Lung (tissue), 16 donors: ENCODE data around the gene ATP13A4. TPM values are rescaled to one million over a fixed set of nuclear protein-coding genes. Genes with fewer than 3 reads are reported as not detected.

Experiments used
- ATAC-seq: fragments of 200-7000 bp; cut with Tn5 transposase; one replicate; pipeline ENCODE4 v1.9.1; 2020; ENCODE audit warnings: moderate number of reproducible peaks; ENCODE audit not compliant: insufficient read depth, low FRiP score
- DNase-seq, 3 donors: peaks; one replicate each; pipeline ENCODE4 v3.0.0-alpha.2; 2013 to 2017
- H3K27ac ChIP-seq, 2 donors: one replicate each; pipeline ENCODE4 v1.5.1; 2013; ENCODE audit warnings: mild to moderate bottlenecking in 2 of 2, moderate library complexity in 2 of 2, control low read depth in 1 of 2, inconsistent platforms in 1 of 2, low read depth in 1 of 2, low read length in 1 of 2
- H3K27me3 ChIP-seq, 3 donors: one replicate each; pipeline ENCODE4 v1.5.1; 2013; ENCODE audit warnings: low read length in 2 of 3; ENCODE audit not compliant: control insufficient read depth in 3 of 3, insufficient read depth in 3 of 3
- H3K36me3 ChIP-seq, 4 donors: one replicate each; pipeline ENCODE4 v1.5.1; 2013; ENCODE audit warnings: low read length in 4 of 4, mild to moderate bottlenecking in 1 of 4, moderate library complexity in 1 of 4; ENCODE audit not compliant: control insufficient read depth in 4 of 4, insufficient read depth in 4 of 4
- H3K4me1 ChIP-seq, 5 donors: one replicate each; pipeline ENCODE4 v1.5.1; 2013; ENCODE audit warnings: low read length in 5 of 5, mild to moderate bottlenecking in 2 of 5, moderate library complexity in 1 of 5; ENCODE audit not compliant: control insufficient read depth in 5 of 5, insufficient read depth in 5 of 5
- H3K4me3 ChIP-seq: one replicate; pipeline ENCODE4 v1.5.1; 2013; ENCODE audit warnings: mild to moderate bottlenecking, control low read depth, moderate library complexity
- H3K9ac ChIP-seq, 2 donors: one replicate each; pipeline ENCODE4 v1.5.1; 2013; ENCODE audit warnings: low read length in 2 of 2, control low read depth in 1 of 2; ENCODE audit not compliant: insufficient read depth in 1 of 2
- H3K9me3 ChIP-seq, 4 donors: one replicate each; pipeline ENCODE4 v1.5.1; 2013; ENCODE audit warnings: low read length in 3 of 4, mild to moderate bottlenecking in 1 of 4, moderate library complexity in 1 of 4; ENCODE audit not compliant: control insufficient read depth in 4 of 4, insufficient read depth in 3 of 4
- CTCF ChIP-seq: IDR thresholded peaks from 2 replicates; pipeline ENCODE4 v1.5.1; 2012; ENCODE audit warnings: mild to moderate bottlenecking; ENCODE audit errors: control extremely low read depth, extremely low read depth
- whole genome bisulfite sequencing, 2 donors: extraction: QIAGEN DNeasy Blood & Tissue Kit; methylation state at CpG; one replicate each; pipeline ENCODE4 v1.1.7; 2013; 5-methylcytosine and 5-hydroxymethylcytosine counted together
- long read RNA-seq, 5 donors: transcript quantifications; one replicate each; lab custom pipeline, GENCODE V29; 2026
- polyA plus RNA-seq, 2 donors: library from polyadenylated mRNA; stranded (reverse); fragments of 200-250 nt; gene quantifications; one replicate each; pipeline ENCODE4 v1.2.1, GENCODE V29; 2013
- total RNA-seq, 2 donors: library from RNA; depleted of rRNA in 1 of 2; stranded (reverse); fragments of >200 nt in 1 of 2; gene quantifications; one replicate each; pipeline ENCODE4 v1.2.1, GENCODE V29; 2014 to 2021
- donor health status: control.
- donor health status: control.
- donor health status: Bipolar disorder and iron deficiency.
- donor health status: healthy.
- donor health status: DM: yes; HTN: yes; CAD: no.

ATP13A4 gene
- total RNA-seq (100 to 1,000 TPM; 114 to 202 TPM), polyA plus RNA-seq (10 to 100 TPM; 25.5 to 57.3 TPM)
- long read RNA-seq, donor 1, full-length matches to known transcripts: 4 of 4 reads
- long read RNA-seq, donor 1, partial matches to known transcripts: 0 of 4 reads
- long read RNA-seq, donor 1, other reads (novel, unspliced or antisense): 0 of 4 reads
- long read RNA-seq, donor 2: 0 reads
- long read RNA-seq, donor 3: 0 reads
- long read RNA-seq, donor 4: 0 reads
- long read RNA-seq, donor 5: 0 reads

GRCh38 chr3:193554811-193555210 is at the start of gene ATP13A4:
ATP13A4 (minus strand) TSS chr3:193554895; CDS start chr3:193554799, 96 bp downstream.
- no peaks in the 10 kb centered on the region for H3K27me3 ChIP-seq
- no peaks in the 10 kb centered on the region for H3K9me3 ChIP-seq
- WGBS, 2 donors: 47 to 56% methylated on average over 9 of the region's 9 CpGs
- DNase-seq (peak in 2 of 3 donors; percentile 18 to 46), ATAC-seq (peak; percentile 59)
- H3K36me3 ChIP-seq: no peaks in the 10 kb centered on the region
- peak within 1 kb of the TSS in 1 of 2 donors; percentile 71 for H3K27ac ChIP-seq
- H3K4me3 ChIP-seq: peak within 1 kb of the TSS; percentile 32
- peaks cover 0 to 6% (median 0%) of the 10 kb centered on the region in 5 donors for H3K4me1 ChIP-seq
- TF ChIP-seq CTCF: no peak
- peak within 1 kb of the TSS; percentile 32 to 46 for H3K9ac ChIP-seq

GRCh38 chr3:193599393-193599792 is 44.7 kb upstream of the ATP13A4 start:
- Histone ChIP-seq H3K4me1 (peaks cover 0 to 33% (median 3%) of the 10 kb centered on the region in 5 donors), H3K36me3 (peaks cover 0 to 3% (median 2%) of the 10 kb centered on the region in 4 donors), H3K27ac (no peak overlapping the region), H3K27me3 (peaks cover 0 to 3% (median 0%) of the 10 kb centered on the region in 3 donors), H3K9me3 (no peaks in the 10 kb centered on the region), H3K4me3 (no peak overlapping the region), H3K9ac (no peak overlapping the region)
- ATAC-seq (no peak), DNase-seq (no peak)
- 61 to 77% methylated on average over 1 of the region's 1 CpG for WGBS, 2 donors
- TF ChIP-seq CTCF: no peak

- Histone ChIP-seq H3K4me1 (peaks cover 0 to 29% (median 6%) of the 10 kb centered on the region in 5 donors), H3K27me3 (peaks cover 0 to 3% (median 0%) of the 10 kb centered on the region in 3 donors), H3K36me3 (peaks cover 0 to 3% (median under 1%) of the 10 kb centered on the region in 4 donors), H3K9me3 (no peaks in the 10 kb centered on the region), H3K9ac (no peak overlapping the region), H3K27ac (no peak overlapping the region), H3K4me3 (no peak overlapping the region)
- DNase-seq: no peak
- ATAC-seq: no peak
- WGBS, 2 donors: 71 to 89% methylated on average over 2 of the region's 2 CpGs
- no peak for TF ChIP-seq CTCF
These were observed 43.5 kb upstream of the ATP13A4 start for GRCh38 chr3:193598202-193598601.
